Subcutaneous adipose tissue (tissue), 4 donors: ENCODE measurements around the gene ANXA3. TPM values are rescaled to one million over a fixed set of nuclear protein-coding genes. Genes with fewer than 3 reads are reported as not detected.

Source experiments
- CTCF ChIP-seq: fragments of 450-650 bp; IDR thresholded peaks from one replicate; pipeline ENCODE4 v1.5.1; 2016; ENCODE audit warnings: low read depth, mild to moderate bottlenecking, control low read depth, antibody characterized with exemption, moderate library complexity
- total RNA-seq, 4 donors: library from RNA; depleted of rRNA; stranded (reverse); fragments of >200 nt; gene quantifications; one replicate each; pipeline ENCODE4 v1.1.0, GENCODE V29; 2016

The ANXA3 gene
- total RNA-seq, 4 donors from 2014 or later: 11.4 to 143 (median 66.1) TPM

GRCh38 chr4:78648640-78649363 lies 97.2 kb downstream of the ANXA3 start:
- no peak for TF ChIP-seq CTCF

- no peak for TF ChIP-seq CTCF
Measured at GRCh38 chr4:78650106-78651024, 98.8 kb downstream of the ANXA3 start.

- no peak for TF ChIP-seq CTCF
Measured at GRCh38 chr4:78651250-78651860, 99.8 kb downstream of the ANXA3 start.

- TF ChIP-seq CTCF: no peak
Measured at GRCh38 chr4:78652282-78652876, 100.8 kb downstream of the ANXA3 start.

GRCh38 chr4:78653655-78654054 lies 102.1 kb downstream of the ANXA3 start:
- no peak for TF ChIP-seq CTCF

- TF ChIP-seq CTCF: no peak
Measured at GRCh38 chr4:78654807-78655206, 103.2 kb downstream of the ANXA3 start.
